Karpas-422 (cell line): Measurements from ENCODE around the gene NOXA1. TPM values are rescaled to one million over a fixed set of nuclear protein-coding genes. Genes with fewer than 3 reads are reported as not detected.

Experiments used
- DNase-seq: peaks from one replicate; pipeline ENCODE4 v3.0.0-alpha.2; 2015
- H2AFZ ChIP-seq: fragments of 200-600 bp; sonication (generic); 2 replicates; pipeline ENCODE4 v1.6.1; 2014; ENCODE audit warnings: antibody characterized with exemption, low read length, mixed read lengths
- H3K27ac ChIP-seq: fragments of 200-600 bp; sonication (generic); 2 replicates; pipeline ENCODE4 v1.5.1; 2014; ENCODE audit warnings: mild to moderate bottlenecking, low read length, moderate library complexity
- H3K27me3 ChIP-seq: fragments of 200-600 bp; sonication (generic); 2 replicates; pipeline ENCODE4 v1.6.1; 2014; ENCODE audit warnings: low read length, mixed read lengths
- H3K36me3 ChIP-seq: fragments of 200-600 bp; sonication (generic); 2 replicates; pipeline ENCODE4 v1.6.1; 2014; ENCODE audit warnings: low read length, mixed read lengths; ENCODE audit not compliant: insufficient read depth
- H3K4me1 ChIP-seq: fragments of 200-600 bp; sonication (generic); 2 replicates; pipeline ENCODE4 v1.6.1; 2014; ENCODE audit warnings: mild to moderate bottlenecking, low read length, mixed read lengths
- H3K4me2 ChIP-seq: fragments of 200-600 bp; sonication (generic); 2 replicates; pipeline ENCODE4 v1.6.1; 2014; ENCODE audit warnings: low read length, low read depth, mild to moderate bottlenecking; ENCODE audit not compliant: poor library complexity, severe bottlenecking
- H3K4me3 ChIP-seq: fragments of 200-600 bp; sonication (generic); 2 replicates; pipeline ENCODE4 v1.5.1; 2014; ENCODE audit warnings: mild to moderate bottlenecking, antibody characterized with exemption, low read length, mixed read lengths
- H3K79me2 ChIP-seq: fragments of 200-600 bp; sonication (generic); 2 replicates; pipeline ENCODE4 v1.6.1; 2014; ENCODE audit warnings: mild to moderate bottlenecking, low read length, mixed read lengths
- H3K9ac ChIP-seq: fragments of 200-600 bp; sonication (generic); 2 replicates; pipeline ENCODE4 v1.6.0; 2014; ENCODE audit warnings: low read length
- H3K9me2 ChIP-seq: fragments of 200-600 bp; sonication (generic), shearing (Covaris generic); replicated peaks from 2 replicates; pipeline ENCODE4 v1.6.0; 2014; ENCODE audit warnings: mild to moderate bottlenecking, low read length, moderate library complexity; ENCODE audit not compliant: insufficient read depth
- H3K9me3 ChIP-seq: fragments of 300-700, 200-600 bp; sonication (generic); 2 replicates; pipeline ENCODE4 v1.6.1; 2014; ENCODE audit warnings: low read length, mixed read lengths
- H4K20me1 ChIP-seq: fragments of 200-600 bp; sonication (generic); 2 replicates; pipeline ENCODE4 v1.6.1; 2014; ENCODE audit warnings: mild to moderate bottlenecking, antibody characterized with exemption, low read length, low read depth; ENCODE audit not compliant: insufficient read depth
- total RNA-seq: library from RNA; depleted of rRNA; stranded (reverse); fragments of >200 nt; shearing (Covaris generic); gene quantifications from 2 replicates; pipeline ENCODE4 v1.2.3, GENCODE V29; 2014; ENCODE audit warnings: low replicate concordance

NOXA1 gene
- total RNA-seq, 1 experiment from 2014 or later, result not detected

GRCh38 chr9:137455359-137455991, 32.3 kb downstream of the NOXA1 start:
- Histone ChIP-seq H3K27me3 (no peaks in the 10 kb centered on the region), H3K36me3 (peaks cover 12% of the 10 kb centered on the region), H3K4me2 (peak overlapping the region; percentile 64), H3K27ac (peak overlapping the region; percentile 90), H2AFZ (no peak overlapping the region), H3K4me1 (peaks cover 56% of the 10 kb centered on the region), H3K9me2 (no peaks in the 10 kb centered on the region), H3K9me3 (no peaks in the 10 kb centered on the region), H4K20me1 (peaks cover 27% of the 10 kb centered on the region), H3K4me3 (peak overlapping the region; percentile 71; the same call in 1 of the 2 replicates), H3K79me2 (peaks cover 16% of the 10 kb centered on the region), H3K9ac (peak overlapping the region; percentile 76)
- peak; percentile 82 for DNase-seq

- peaks cover 16% of the 10 kb centered on the region for H3K79me2 ChIP-seq
- H3K4me2 ChIP-seq, result peak overlapping the region; percentile 96
- H3K27ac ChIP-seq, result peak overlapping the region; percentile 90
- no peak overlapping the region for H2AFZ ChIP-seq
- H3K36me3 ChIP-seq, result peaks cover 12% of the 10 kb centered on the region
- peak overlapping the region; percentile 71; the same call in 1 of the 2 replicates for H3K4me3 ChIP-seq
- DNase-seq, result no peak
- H3K9me3 ChIP-seq, result no peaks in the 10 kb centered on the region
- H3K27me3 ChIP-seq, result no peaks in the 10 kb centered on the region
- H3K9me2 ChIP-seq, result no peaks in the 10 kb centered on the region
- H3K9ac ChIP-seq, result peak overlapping the region; percentile 76
- peaks cover 27% of the 10 kb centered on the region for H4K20me1 ChIP-seq
- peaks cover 56% of the 10 kb centered on the region for H3K4me1 ChIP-seq
Observed at GRCh38 chr9:137456061-137456863, 33.1 kb downstream of the NOXA1 start.

- Histone ChIP-seq H3K27me3 (no peaks in the 10 kb centered on the region), H3K36me3 (peaks cover 12% of the 10 kb centered on the region), H3K4me1 (peaks cover 56% of the 10 kb centered on the region), H2AFZ (no peak overlapping the region), H4K20me1 (peaks cover 27% of the 10 kb centered on the region), H3K9ac (0 out of 2 replicates have a peak overlapping the region, but pooled peaks have one; percentile 19), H3K9me3 (no peaks in the 10 kb centered on the region), H3K27ac (peak overlapping the region; percentile 90), H3K9me2 (no peaks in the 10 kb centered on the region), H3K79me2 (peaks cover 16% of the 10 kb centered on the region), H3K4me2 (peak overlapping the region; percentile 96), H3K4me3 (peak overlapping the region; percentile 84; the same call in 1 of the 2 replicates)
- no peak for DNase-seq
Observed at GRCh38 chr9:137456864-137457405, 33.7 kb downstream of the NOXA1 start.

GRCh38 chr9:137457406-137458193, 34.4 kb downstream of the NOXA1 start:
- DNase-seq, result no peak
- peak overlapping the region; percentile 74 for H3K27ac ChIP-seq
- H2AFZ ChIP-seq, result no peak overlapping the region
- H3K79me2 ChIP-seq, result peaks cover 16% of the 10 kb centered on the region
- H3K27me3 ChIP-seq, result no peaks in the 10 kb centered on the region
- peak overlapping the region; percentile 83 for H3K9ac ChIP-seq
- H3K9me2 ChIP-seq, result no peaks in the 10 kb centered on the region
- peaks cover 56% of the 10 kb centered on the region for H3K4me1 ChIP-seq
- peaks cover 22% of the 10 kb centered on the region for H4K20me1 ChIP-seq
- H3K9me3 ChIP-seq, result no peaks in the 10 kb centered on the region
- peak overlapping the region; percentile 96 for H3K4me2 ChIP-seq
- H3K4me3 ChIP-seq, result peak overlapping the region; percentile 84
- H3K36me3 ChIP-seq, result peaks cover 10% of the 10 kb centered on the region

- Histone ChIP-seq H3K27me3 (no peaks in the 10 kb centered on the region), H3K9me3 (no peaks in the 10 kb centered on the region), H3K4me2 (peak overlapping the region; percentile 96), H3K9me2 (no peaks in the 10 kb centered on the region), H3K27ac (peak overlapping the region; percentile 74), H3K4me1 (peaks cover 56% of the 10 kb centered on the region), H4K20me1 (peaks cover 15% of the 10 kb centered on the region), H2AFZ (no peak overlapping the region), H3K4me3 (peak overlapping the region; percentile 84), H3K36me3 (0 out of 2 replicates have a peak, but pooled peaks cover 1% of the 10 kb centered on the region), H3K79me2 (peaks cover 16% of the 10 kb centered on the region), H3K9ac (peak overlapping the region; percentile 83)
- peak; percentile 55 for DNase-seq
Observed at GRCh38 chr9:137458194-137459151, 35.3 kb downstream of the NOXA1 start.

- H3K27me3 ChIP-seq, result no peaks in the 10 kb centered on the region
- H3K4me2 ChIP-seq, result peak within 1 kb of the TSS; percentile 96
- H4K20me1 ChIP-seq, result peaks cover 12% of the 10 kb centered on the region; the same call in 1 of the 2 replicates
- H3K79me2 ChIP-seq, result peaks cover 16% of the 10 kb centered on the region
- peak within 1 kb of the TSS; percentile 89 for H2AFZ ChIP-seq
- peak; percentile 97 for DNase-seq
- H3K27ac ChIP-seq, result peak within 1 kb of the TSS; percentile 74
- peak within 1 kb of the TSS; percentile 84 for H3K4me3 ChIP-seq
- H3K36me3 ChIP-seq, result no peaks in the 10 kb centered on the region
- peak within 1 kb of the TSS; percentile 83 for H3K9ac ChIP-seq
- no peaks in the 10 kb centered on the region for H3K9me2 ChIP-seq
- no peaks in the 10 kb centered on the region for H3K9me3 ChIP-seq
- peaks cover 55% of the 10 kb centered on the region for H3K4me1 ChIP-seq
Observed at GRCh38 chr9:137459152-137459600, 36.0 kb downstream of the NOXA1 start, which contains the start of gene NSMF. NSMF (minus strand) TSS chr9:137459334; CDS start chr9:137459102, 232 bp downstream.
